Measurements from ENCODE around the gene MRPS15. TPM values are rescaled to one million over a fixed set of nuclear protein-coding genes. Genes with fewer than 3 reads are reported as not detected.

MRPS15 gene
- total RNA-seq, 2 donors from 2014 or later: 71.7 to 74.5 TPM

GRCh38 chr1:36419569-36419968, 44.6 kb downstream of the MRPS15 start:
- H3K27ac Mint-ChIP-seq: peak overlapping the region; percentile 77
- no peak overlapping the region for H3K4me3 Mint-ChIP-seq
- H3K36me3 Mint-ChIP-seq (ENCODE audit: insufficient read depth in 2 of 2): peaks cover 0 to 1% of the 10 kb centered on the region in 2 donors
- no peaks in the 10 kb centered on the region for H3K9me3 Mint-ChIP-seq
- ATAC-seq (replicated peaks in 1 of 2) (no peak), DNase-seq (no peak)
- H3K4me1 Mint-ChIP-seq (ENCODE audit: low read depth): peaks cover 14% of the 10 kb centered on the region
- H3K27me3 Mint-ChIP-seq (ENCODE audit: low read depth): no peaks in the 10 kb centered on the region

- peaks cover 0 to 1% of the 10 kb centered on the region in 2 donors for H3K36me3 Mint-ChIP-seq (ENCODE audit: insufficient read depth in 2 of 2)
- no peak overlapping the region for H3K4me3 Mint-ChIP-seq
- H3K4me1 Mint-ChIP-seq (ENCODE audit: low read depth): peaks cover 14% of the 10 kb centered on the region
- no peaks in the 10 kb centered on the region for H3K27me3 Mint-ChIP-seq (ENCODE audit: low read depth)
- H3K9me3 Mint-ChIP-seq: no peaks in the 10 kb centered on the region
- no peak for ATAC-seq (replicated peaks in 1 of 2)
- no peak for DNase-seq
- H3K27ac Mint-ChIP-seq: no peak overlapping the region
Observed at GRCh38 chr1:36419140-36419539, 45.0 kb downstream of the MRPS15 start.

GRCh38 chr1:36417931-36418330, 46.3 kb downstream of the MRPS15 start:
- Mint-ChIP-seq H3K27me3 (ENCODE audit: low read depth) (no peaks in the 10 kb centered on the region), H3K36me3 (ENCODE audit: insufficient read depth in 2 of 2) (peaks cover 0 to 1% of the 10 kb centered on the region in 2 donors), H3K27ac (no peak overlapping the region), H3K4me1 (ENCODE audit: low read depth) (peaks cover 14% of the 10 kb centered on the region), H3K9me3 (no peaks in the 10 kb centered on the region), H3K4me3 (no peak overlapping the region)
- no peak for DNase-seq
- no peak for ATAC-seq (replicated peaks in 1 of 2)

GRCh38 chr1:36415661-36416326, 48.4 kb downstream of the MRPS15 start:
- H3K36me3 Mint-ChIP-seq (ENCODE audit: insufficient read depth in 2 of 2): peaks cover 0 to under 1% of the 10 kb centered on the region in 2 donors
- no peaks in the 10 kb centered on the region for H3K27me3 Mint-ChIP-seq (ENCODE audit: low read depth)
- no peak for ATAC-seq (replicated peaks in 1 of 2)
- no peak for DNase-seq
- no peaks in the 10 kb centered on the region for H3K9me3 Mint-ChIP-seq
- peaks cover 26% of the 10 kb centered on the region for H3K4me1 Mint-ChIP-seq (ENCODE audit: low read depth)
- H3K27ac Mint-ChIP-seq: no peak overlapping the region
- no peak overlapping the region for H3K4me3 Mint-ChIP-seq

- ATAC-seq (replicated peaks in 1 of 2) (no peak), DNase-seq (no peak)
- Mint-ChIP-seq H3K4me1 (ENCODE audit: low read depth) (peaks cover 24% of the 10 kb centered on the region), H3K27ac (no peak overlapping the region), H3K9me3 (no peaks in the 10 kb centered on the region), H3K36me3 (ENCODE audit: insufficient read depth in 2 of 2) (peaks cover 0 to 7% of the 10 kb centered on the region in 2 donors), H3K27me3 (ENCODE audit: low read depth) (no peaks in the 10 kb centered on the region), H3K4me3 (no peak overlapping the region)
Observed at GRCh38 chr1:36414384-36414783, 49.8 kb downstream of the MRPS15 start.

GRCh38 chr1:36411674-36412648, 52.2 kb downstream of the MRPS15 start:
- DNase-seq: peak; percentile 77 to 83
- no peaks in the 10 kb centered on the region for H3K9me3 Mint-ChIP-seq
- H3K27ac Mint-ChIP-seq: peak overlapping the region; percentile 54
- peak; percentile 97 to 99 for ATAC-seq (replicated peaks in 1 of 2)
- H3K4me1 Mint-ChIP-seq (ENCODE audit: low read depth): peaks cover 24% of the 10 kb centered on the region
- H3K36me3 Mint-ChIP-seq (ENCODE audit: insufficient read depth in 2 of 2): peaks cover 0 to 10% of the 10 kb centered on the region in 2 donors
- no peaks in the 10 kb centered on the region for H3K27me3 Mint-ChIP-seq (ENCODE audit: low read depth)
- peak overlapping the region; percentile 61 to 83 for H3K4me3 Mint-ChIP-seq

- peaks cover 24% of the 10 kb centered on the region for H3K4me1 Mint-ChIP-seq (ENCODE audit: low read depth)
- H3K9me3 Mint-ChIP-seq: no peaks in the 10 kb centered on the region
- no peaks in the 10 kb centered on the region for H3K27me3 Mint-ChIP-seq (ENCODE audit: low read depth)
- H3K36me3 Mint-ChIP-seq (ENCODE audit: insufficient read depth in 2 of 2): peaks cover 0 to 10% of the 10 kb centered on the region in 2 donors
- no peak overlapping the region for H3K4me3 Mint-ChIP-seq
- DNase-seq (no peak), ATAC-seq (replicated peaks in 1 of 2) (no peak)
- H3K27ac Mint-ChIP-seq: no peak overlapping the region
Observed at GRCh38 chr1:36408479-36408878, 55.7 kb downstream of the MRPS15 start.

GRCh38 chr1:36406440-36406839, 57.7 kb downstream of the MRPS15 start:
- DNase-seq (no peak), ATAC-seq (replicated peaks in 1 of 2) (no peak)
- Mint-ChIP-seq H3K27ac (no peak overlapping the region), H3K9me3 (no peaks in the 10 kb centered on the region), H3K4me3 (no peak overlapping the region), H3K4me1 (ENCODE audit: low read depth) (peaks cover 20% of the 10 kb centered on the region), H3K36me3 (ENCODE audit: insufficient read depth in 2 of 2) (peaks cover 0 to 10% of the 10 kb centered on the region in 2 donors), H3K27me3 (ENCODE audit: low read depth) (no peaks in the 10 kb centered on the region)

Other genes with a start within 250 kb of the MRPS15 start
- 100 to 1,000 TPM; 108 to 110 TPM for gene THRAP3, start 239.9 kb downstream of the MRPS15 start, total RNA-seq
- 10 to 100 TPM in 1 of 2 donors, 1 to 10 TPM in 1; 8.1 to 16.3 TPM for gene SH3D21, start 158.0 kb downstream of the MRPS15 start, total RNA-seq
- 1 to 10 TPM; 8.0 to 9.4 TPM for gene EVA1B, start 140.7 kb downstream of the MRPS15 start, total RNA-seq
- 10 to 100 TPM; 56.1 to 63.5 TPM for gene STK40, start 78.5 kb downstream of the MRPS15 start, total RNA-seq
- 10 to 100 TPM; 56.5 to 66.2 TPM for gene LSM10, start 66.5 kb downstream of the MRPS15 start, total RNA-seq
- 1 to 10 TPM; 1.4 to 2.1 TPM for gene OSCP1, start 13.9 kb downstream of the MRPS15 start, total RNA-seq
- gene CSF3R, start 18.5 kb upstream of the MRPS15 start, total RNA-seq: under 1 TPM; 0.30 to 0.79 TPM